Neutrophil (primary cell): ENCODE data around the gene PALLD.

Source experiments
- H3K27ac ChIP-seq: fragments of 200-600 bp; sonication (generic); 2 replicates; pipeline ENCODE4 v1.5.1; 2016; ENCODE audit warnings: mild to moderate bottlenecking, moderate library complexity
- H3K27me3 ChIP-seq: fragments of 200-600 bp; sonication (generic); 2 replicates; pipeline ENCODE4 v1.6.0; 2016; ENCODE audit warnings: mild to moderate bottlenecking
- H3K36me3 ChIP-seq: fragments of 200-600 bp; sonication (generic); 2 replicates; pipeline ENCODE4 v1.5.1; 2017
- H3K4me1 ChIP-seq, 2 experiments: fragments of 200-600 bp in 1 of 2; sonication (generic) in 1 of 2; 1 replicate in 1 of 2; 2 replicates in 1 of 2; pipeline versions ENCODE4 v1.5.1 to v1.6.1; 2013 to 2016; ENCODE audit warnings: low read depth in 1 of 2, low read length in 1 of 2, mild to moderate bottlenecking in 1 of 2, moderate library complexity in 1 of 2; ENCODE audit not compliant: control insufficient read depth in 1 of 2, insufficient read depth in 1 of 2
- H3K4me3 ChIP-seq, 2 experiments: fragments of 200-600 bp in 1 of 2; sonication (generic) in 1 of 2; 1 replicate in 1 of 2; 2 replicates in 1 of 2; pipeline ENCODE4 v1.5.1; 2013 to 2016; ENCODE audit warnings: low read depth in 1 of 2, low read length in 1 of 2, mild to moderate bottlenecking in 1 of 2, moderate library complexity in 1 of 2
- H3K9me3 ChIP-seq: fragments of 200-600 bp; sonication (generic); 2 replicates; pipeline ENCODE4 v1.5.1; 2016
- TF ChIP-seq, protein P1 (sequence below): fragments of 200-600 bp; sonication (generic); IDR thresholded peaks from 2 replicates; pipeline ENCODE4 v1.5.1; 2016; ENCODE audit warnings: antibody characterized with exemption

Gene PALLD

DNA sequence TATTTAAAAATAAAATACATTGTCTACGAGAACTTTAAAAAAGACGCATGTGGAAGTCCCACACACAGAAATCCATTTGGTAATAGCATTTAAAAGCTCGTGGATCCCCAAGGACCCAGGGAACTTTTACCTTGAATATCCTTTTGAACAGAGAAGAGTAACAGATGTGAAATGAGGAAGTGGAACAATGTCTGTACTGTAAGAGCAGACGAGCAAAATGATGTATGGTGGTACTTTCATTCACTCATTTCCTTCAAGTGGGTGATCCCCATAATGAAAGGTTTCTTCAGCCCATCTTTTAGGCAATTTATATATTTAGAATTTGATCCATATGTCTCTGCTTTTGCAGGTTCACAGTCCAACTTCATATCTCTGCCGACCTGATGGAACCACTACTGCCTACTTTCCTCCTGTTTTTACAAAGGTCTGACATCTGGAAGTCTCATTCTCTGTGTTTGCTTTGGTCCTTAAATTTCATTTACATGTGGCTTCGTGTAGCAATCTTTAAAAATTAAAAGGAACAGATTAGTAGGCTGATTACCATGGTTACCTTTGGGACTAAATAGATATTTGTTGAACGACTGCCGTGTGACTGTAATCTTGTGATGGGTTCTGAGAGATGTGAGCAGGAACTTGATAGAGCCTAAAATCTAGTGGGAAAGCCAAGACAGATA is 188.4 kb downstream of the PALLD start:
- no peaks in the 10 kb centered on the region for H3K4me1 ChIP-seq
- TF ChIP-seq, protein P1, sequence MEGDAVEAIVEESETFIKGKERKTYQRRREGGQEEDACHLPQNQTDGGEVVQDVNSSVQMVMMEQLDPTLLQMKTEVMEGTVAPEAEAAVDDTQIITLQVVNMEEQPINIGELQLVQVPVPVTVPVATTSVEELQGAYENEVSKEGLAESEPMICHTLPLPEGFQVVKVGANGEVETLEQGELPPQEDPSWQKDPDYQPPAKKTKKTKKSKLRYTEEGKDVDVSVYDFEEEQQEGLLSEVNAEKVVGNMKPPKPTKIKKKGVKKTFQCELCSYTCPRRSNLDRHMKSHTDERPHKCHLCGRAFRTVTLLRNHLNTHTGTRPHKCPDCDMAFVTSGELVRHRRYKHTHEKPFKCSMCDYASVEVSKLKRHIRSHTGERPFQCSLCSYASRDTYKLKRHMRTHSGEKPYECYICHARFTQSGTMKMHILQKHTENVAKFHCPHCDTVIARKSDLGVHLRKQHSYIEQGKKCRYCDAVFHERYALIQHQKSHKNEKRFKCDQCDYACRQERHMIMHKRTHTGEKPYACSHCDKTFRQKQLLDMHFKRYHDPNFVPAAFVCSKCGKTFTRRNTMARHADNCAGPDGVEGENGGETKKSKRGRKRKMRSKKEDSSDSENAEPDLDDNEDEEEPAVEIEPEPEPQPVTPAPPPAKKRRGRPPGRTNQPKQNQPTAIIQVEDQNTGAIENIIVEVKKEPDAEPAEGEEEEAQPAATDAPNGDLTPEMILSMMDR = no peak
- H3K36me3 ChIP-seq = no peaks in the 10 kb centered on the region
- no peaks in the 10 kb centered on the region for H3K9me3 ChIP-seq
- no peak overlapping the region for H3K27ac ChIP-seq
- no peaks in the 10 kb centered on the region for H3K27me3 ChIP-seq
- no peak overlapping the region for H3K4me3 ChIP-seq

DNA sequence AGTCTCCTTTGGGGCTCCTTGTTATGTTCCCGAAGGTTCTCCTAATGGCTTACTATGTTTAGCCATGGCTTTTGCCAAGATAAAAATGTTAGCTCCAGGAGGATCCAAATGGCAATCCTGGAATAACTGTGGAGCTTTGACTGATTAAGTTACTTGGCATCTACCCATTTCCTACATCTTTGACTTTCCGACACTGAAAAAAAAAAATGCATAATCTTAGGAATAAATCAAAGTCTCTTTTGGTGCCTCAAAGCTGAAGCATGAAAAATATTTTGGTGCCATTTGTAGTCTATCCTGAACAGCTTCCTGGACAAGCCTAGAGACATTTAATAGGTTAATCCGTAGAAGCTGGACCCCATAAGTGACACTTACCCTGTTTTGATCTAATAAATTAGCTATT is 191.7 kb downstream of the PALLD start:
- Histone ChIP-seq H3K27me3 (no peaks in the 10 kb centered on the region), H3K4me1 (no peaks in the 10 kb centered on the region), H3K4me3 (no peak overlapping the region), H3K36me3 (no peaks in the 10 kb centered on the region), H3K27ac (no peak overlapping the region), H3K9me3 (no peaks in the 10 kb centered on the region)
- TF ChIP-seq, protein P1 = no peak

GRCh38 chr4:168689791-168690190 is 192.9 kb downstream of the PALLD start:
- TF ChIP-seq, protein P1 = no peak
- Histone ChIP-seq H3K4me3 (no peak overlapping the region), H3K27ac (no peak overlapping the region), H3K27me3 (no peaks in the 10 kb centered on the region), H3K4me1 (no peaks in the 10 kb centered on the region), H3K36me3 (no peaks in the 10 kb centered on the region), H3K9me3 (no peaks in the 10 kb centered on the region)

DNA sequence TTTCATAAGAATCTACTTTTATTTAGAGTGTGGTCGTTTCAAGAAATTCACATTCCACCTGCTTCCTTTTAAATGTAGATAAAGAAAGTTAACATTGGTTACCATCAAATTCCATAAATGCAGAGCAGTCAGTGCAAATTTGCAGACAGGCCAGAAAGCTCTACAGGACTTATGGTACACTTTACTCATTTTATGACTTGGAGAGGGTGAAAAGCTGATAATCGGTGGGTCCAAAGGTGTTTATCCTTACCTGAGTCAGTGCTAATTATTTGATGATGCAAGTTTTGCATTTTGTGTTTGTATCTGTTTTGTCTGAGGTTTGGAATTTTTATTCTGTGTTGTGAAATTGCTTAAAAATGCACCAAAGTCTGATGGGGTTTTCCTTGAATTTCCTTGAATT is 193.3 kb downstream of the PALLD start:
- Histone ChIP-seq H3K36me3 (no peaks in the 10 kb centered on the region), H3K27ac (no peak overlapping the region), H3K4me3 (no peak overlapping the region), H3K4me1 (no peaks in the 10 kb centered on the region), H3K9me3 (no peaks in the 10 kb centered on the region), H3K27me3 (no peaks in the 10 kb centered on the region)
- TF ChIP-seq, protein P1 = no peak

- no peaks in the 10 kb centered on the region for H3K4me1 ChIP-seq
- TF ChIP-seq, protein P1 = no peak
- no peaks in the 10 kb centered on the region for H3K27me3 ChIP-seq
- H3K27ac ChIP-seq = no peak overlapping the region
- no peaks in the 10 kb centered on the region for H3K36me3 ChIP-seq
- H3K4me3 ChIP-seq = no peak overlapping the region
- H3K9me3 ChIP-seq = no peaks in the 10 kb centered on the region
These were observed 194.9 kb downstream of the PALLD start for GRCh38 chr4:168691631-168692369.
